NCI-H2196 treated with DMSO at 0.1 percent for 48 hours (cell line): Measurements from ENCODE around the gene ALS2CL.

Experiments
- DNase-seq: peaks from one replicate; lab custom pipeline; 2025; ENCODE audit not compliant: unreplicated experiment; lab: John Stamatoyannopoulos, UW

ALS2CL gene

DNA sequence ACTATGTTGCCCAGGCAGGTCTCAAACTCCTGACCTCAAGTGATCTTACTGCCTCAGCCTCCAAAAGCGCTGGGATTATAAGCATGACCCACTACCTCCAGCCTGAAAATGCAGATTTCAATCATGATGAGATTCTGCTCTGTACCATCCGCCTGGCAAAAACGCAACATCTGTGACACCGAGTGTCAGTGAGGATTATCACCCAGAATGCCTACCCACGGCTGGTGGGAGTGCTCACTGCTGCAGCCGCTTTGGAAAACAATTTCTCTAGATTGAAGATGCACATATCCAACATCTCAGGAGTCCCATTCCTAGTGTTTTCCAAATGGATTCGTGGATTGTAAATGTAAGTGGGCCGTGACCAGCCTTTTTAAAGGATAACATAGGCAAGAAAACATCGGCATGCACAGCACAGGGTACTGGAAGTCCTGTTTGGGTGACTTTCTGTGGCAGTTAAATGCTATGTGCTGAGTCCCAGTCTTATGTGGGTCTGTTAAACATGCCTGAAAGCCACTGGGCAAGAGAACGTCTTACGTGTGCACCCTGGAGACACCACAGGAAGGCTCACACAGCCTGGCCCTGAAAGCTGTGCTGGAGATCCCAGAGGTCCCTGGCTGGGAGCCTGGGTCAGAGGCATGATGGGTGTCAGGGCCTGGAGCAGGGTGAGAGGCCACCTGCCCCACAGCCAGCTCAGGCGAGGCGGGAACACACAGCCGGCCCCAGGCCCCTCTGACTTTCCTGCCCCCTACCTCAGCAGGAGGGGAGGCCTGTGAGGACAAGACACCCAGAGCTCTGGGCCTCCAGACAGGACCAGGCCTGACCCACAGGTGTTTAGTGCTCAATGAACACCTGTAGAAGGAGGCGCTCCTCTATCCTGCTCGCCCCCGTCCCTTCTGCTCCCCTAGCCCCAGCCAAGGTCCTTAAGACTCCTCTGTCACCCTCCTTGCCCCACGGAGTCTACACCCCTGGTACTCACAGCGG is 23.3 kb upstream of the ALS2CL start:
- DNase-seq = no peak

DNA sequence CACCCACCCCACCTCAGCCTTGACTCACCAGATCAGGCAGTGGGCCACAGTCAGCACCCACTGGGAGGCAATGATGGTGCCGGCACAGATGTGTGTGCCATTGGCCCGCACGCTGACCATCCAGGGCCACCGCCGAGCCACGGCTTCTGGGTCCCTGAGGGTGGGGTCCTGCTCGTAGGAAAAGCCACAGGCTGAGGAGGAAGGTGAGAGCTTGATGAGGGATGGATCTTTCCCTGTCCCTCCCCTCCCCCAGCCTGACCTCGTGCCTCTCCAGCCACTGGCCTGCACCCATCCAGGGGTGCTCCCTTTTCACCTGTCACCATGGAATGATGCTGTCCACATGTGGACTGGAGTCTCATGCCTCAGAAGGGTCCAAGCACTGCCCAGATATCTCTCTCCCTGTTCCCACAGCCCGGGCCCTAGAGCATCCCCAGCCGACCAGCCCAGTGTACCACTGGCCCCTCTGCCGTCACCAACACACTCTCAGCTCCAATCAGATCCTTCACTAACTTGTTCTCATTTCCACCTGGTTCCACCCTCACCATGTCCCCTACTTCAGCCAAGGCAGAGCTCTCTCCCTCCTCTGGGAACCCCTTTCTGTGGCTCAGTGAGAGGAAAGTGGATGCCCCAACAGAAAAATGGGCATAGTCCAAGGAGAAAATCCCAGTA is 22.2 kb upstream of the ALS2CL start:
- no peak for DNase-seq

DNA sequence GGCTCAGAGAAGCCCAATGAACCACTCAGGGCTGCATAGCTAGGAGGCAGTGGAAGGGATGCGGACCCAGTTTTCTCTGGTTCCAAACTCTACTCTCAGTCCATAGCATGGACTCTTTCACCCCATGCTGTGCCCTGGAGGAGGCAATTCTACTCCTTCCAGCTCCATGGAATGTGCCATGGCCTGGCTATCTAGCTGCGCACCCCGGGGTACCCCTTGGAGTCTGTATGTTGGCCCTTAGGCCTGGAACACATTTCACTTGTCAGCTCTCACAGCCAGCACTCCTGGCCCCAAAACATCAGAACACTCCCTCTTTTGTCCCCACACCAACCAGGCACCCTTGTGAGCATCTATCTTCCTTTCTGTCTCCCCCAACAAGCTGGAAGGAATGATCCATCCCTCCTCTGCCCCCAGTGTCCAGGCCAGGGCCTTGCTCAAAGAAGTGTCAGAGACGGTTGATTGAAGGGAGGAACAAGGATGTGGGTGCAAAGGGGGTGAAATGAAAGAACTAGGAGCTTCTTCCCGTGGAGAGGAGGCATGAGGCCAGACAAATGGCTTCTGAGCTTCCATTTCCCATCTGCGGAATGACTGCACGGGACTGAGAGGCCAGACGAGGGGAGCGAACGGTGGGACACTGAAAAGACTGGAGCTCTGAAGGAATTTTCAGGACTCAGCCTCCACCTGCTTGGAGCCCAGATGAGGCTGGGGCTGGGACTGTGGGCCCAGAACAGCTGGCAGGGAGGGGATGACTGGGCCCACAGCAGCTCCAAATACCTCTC is 21.4 kb upstream of the ALS2CL start:
- no peak for DNase-seq

DNA sequence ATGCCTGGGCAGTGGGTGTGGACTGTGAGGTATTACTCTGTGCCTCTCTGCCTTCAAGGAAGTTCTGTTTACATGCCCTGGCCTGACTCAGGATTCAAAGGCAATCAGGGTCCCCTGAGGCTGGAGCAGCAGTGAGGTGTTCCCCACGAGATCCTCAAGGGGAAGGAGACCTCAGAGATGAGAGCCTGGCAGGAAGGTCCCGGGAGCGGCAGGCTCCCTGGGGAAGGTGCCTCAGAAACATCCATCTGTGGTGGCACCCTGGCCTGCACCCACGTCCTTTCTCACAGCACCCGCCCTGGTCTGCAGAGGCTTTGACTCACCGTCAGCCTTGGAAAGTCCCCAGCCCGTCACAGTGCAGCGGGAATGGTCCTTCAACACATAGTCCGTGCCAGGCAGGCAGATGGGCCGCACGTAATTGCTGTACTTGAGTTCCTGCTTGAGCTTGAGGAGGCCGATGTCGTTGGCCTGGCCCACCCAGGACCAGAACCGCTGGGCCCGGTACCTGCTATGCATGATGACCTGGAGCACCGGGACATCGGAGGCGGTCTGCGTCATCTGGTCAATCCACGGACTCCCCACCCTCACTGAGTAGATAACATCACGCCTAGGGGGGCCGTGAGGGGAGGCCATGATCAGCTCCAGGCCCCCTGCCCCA is 20.5 kb upstream of the ALS2CL start:
- DNase-seq = no peak

DNA sequence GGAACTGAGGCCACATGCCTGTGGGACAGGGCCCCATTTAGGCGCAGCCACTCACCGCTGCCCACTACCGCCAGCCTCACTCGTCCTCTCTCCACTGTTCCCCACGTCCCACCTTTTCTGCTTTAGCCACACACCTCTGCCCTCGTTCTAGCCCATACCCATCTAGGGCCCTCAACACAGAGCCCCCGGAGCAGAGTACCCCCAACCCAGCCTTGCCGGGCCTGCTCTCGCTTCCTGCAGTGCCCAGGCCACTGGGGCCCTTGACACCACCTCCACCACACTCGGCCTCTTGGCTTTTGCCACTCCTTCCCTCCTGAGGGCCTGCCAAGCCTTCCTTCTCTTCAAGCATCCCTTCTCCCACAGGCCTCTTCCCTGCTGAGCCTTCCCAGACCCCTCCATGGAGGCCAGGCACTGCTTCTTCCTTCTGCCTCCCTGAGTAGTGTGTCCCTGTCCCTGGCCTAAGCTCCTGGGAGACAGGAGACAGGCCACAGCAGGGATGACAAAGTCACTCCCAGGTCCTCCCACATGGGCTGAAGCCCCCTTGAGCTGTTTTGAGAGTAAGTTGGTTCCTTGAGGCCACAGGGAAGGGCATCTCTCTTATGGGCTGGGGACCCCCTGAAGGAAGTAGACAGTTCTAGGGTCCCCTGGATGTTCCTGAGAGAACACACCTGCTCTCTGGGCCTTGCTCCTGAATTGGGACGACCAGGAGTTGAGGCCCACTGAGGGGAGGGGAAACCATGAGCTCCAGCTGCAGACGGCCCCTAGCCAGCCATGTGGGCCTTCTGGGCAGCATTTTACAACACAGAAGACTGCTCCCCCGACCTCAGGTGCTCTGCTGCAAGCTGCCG is 19.8 kb upstream of the ALS2CL start:
- no peak for DNase-seq

DNA sequence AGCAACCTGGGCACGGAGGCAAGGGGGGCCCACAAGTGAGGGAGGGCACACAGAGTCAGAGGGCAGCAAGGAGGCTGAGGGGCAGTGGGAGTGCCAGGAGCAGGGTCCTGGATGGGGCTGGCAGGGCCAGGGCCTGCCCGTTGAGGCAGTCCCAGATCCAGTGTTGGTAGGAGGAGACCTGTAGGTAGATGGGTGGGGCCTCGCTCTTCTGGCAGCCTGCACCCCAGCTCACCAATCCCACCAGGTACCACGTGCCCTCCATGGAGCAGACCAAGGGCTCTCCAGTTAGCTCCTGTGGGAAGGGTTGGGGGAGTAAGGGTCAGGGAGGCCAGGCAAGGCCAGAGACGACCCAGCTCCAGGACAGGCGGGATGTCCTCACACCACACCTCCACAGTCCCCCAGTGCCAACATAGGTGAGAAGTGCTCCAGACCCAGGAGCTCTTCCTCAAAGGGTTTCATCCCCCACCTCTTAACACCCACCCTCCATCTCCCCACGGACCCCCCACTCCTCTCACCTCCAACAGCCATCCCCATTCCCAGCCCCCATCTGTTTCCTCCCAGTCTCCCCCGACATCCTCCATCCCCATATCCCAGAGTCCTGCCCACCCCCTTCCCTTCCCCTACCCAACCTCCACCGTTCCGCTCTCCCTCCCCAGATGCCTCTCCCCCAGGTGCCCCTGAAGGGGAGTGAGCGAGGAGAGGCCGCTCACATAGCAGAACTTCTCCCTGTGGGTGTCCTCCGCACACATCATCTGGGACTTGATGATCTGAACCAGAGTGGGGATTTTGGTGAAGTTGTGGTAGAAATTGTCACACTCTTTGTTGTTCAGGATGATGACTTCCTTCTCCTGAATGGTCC is 18.9 kb upstream of the ALS2CL start:
- DNase-seq = no peak

DNA sequence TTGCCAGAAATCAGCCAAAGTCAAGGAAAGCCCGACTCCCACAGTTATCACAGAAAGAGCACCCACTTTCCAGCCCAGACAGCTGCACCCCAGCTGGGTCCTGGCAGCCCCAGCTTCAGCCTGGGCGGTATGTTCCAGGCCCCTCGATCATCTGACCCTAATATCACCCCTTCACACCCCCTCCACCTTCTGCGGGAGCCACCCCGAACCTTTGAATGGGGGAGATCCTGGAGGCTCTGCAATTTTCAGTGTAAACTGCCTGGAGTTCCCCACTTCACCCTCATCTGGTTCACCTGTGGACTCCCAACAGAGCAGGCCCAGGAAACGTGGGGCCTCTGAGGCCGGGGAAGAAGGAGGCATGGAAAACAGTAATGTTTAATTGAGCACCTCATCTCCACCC is 18.3 kb upstream of the ALS2CL start:
- DNase-seq = no peak

DNA sequence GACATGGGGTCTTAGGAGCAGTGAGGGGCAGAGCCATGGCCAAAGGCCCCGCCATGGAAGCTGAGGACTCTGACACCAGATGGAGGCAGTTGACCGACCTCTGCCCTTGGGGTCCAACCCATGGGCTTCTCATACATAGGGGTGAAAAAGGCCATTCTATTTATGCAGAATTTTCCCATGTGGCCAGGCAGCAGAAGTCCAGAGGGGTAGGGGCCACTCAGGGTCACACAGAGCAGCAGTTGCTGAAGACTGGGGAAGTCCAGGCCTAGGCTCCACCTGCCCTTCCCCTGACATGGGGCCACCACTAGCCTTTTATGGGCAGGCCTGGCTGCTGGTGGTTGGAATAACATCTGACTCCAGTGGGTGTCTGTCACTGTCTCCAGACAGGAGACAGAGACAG is 17.8 kb upstream of the ALS2CL start:
- DNase-seq = no peak

DNA sequence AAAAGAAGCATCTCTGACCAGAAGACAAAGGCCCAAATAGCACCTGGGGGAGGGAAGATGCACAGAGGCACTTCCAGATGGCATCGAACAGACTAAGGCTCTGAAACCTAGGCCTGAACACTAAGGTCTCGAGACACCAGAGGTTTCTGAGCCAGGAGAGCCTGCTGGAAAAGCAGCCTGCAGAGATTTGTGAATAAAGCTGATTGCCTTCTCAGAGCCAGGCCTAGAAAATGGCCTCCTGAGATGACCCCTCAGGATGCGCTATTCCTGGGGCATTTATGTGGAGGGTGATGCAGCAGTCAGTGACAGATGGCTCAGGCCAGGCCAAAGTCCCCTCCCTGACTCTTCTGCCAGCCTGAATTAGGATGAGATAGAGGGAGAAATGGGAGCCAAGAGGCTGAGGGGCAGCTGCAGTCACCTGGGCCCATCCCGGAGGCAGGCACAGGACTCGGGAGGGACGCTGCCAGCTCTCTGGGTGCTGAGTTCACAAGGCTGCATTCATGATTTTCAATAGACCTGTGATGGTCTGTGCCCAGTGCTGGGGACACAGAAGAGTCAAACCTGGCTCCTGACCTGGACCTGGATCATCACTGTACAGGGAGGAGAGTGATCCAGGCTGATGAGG is 17.3 kb upstream of the ALS2CL start:
- DNase-seq = no peak

DNA sequence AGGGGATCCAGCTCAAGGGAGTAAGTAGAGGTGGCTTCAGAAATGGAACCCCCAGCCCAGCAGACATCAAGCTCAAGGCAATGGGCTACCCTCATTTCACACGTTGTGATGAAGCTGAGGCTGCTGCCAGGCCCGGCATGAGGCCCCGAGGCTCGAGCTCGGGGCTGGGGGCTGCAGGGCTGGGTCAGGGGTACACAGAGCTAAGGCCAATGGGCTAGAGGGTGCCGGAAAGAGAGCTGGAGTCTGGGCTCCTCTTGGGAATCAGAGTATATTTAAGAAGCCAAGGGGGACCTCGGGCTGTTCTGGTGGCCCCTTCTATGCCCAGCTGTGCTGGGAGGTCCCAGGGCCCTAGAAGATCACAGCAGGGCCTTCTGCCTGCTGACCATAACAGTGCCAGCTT is 16.8 kb upstream of the ALS2CL start:
- no peak for DNase-seq

DNA sequence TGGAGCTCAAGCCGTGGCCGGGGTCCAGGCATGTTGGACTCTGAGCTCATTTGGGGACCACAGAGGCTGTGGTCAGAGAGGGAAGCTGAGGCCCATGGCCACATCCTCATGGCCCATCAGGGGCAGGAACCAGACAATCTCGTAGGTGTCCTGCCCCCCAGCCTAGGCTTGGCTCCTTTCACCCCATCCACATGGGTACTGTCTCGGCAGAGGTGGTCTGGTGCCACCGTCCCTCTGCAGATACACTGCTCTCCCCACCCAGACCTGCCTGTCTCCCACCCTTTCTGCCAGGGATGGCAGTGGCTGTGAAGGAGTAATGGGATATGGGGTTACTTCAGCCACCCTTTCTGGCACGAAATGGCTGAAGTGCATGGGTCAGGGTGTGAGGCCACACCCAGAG is 16.2 kb upstream of the ALS2CL start:
- DNase-seq = no peak

DNA sequence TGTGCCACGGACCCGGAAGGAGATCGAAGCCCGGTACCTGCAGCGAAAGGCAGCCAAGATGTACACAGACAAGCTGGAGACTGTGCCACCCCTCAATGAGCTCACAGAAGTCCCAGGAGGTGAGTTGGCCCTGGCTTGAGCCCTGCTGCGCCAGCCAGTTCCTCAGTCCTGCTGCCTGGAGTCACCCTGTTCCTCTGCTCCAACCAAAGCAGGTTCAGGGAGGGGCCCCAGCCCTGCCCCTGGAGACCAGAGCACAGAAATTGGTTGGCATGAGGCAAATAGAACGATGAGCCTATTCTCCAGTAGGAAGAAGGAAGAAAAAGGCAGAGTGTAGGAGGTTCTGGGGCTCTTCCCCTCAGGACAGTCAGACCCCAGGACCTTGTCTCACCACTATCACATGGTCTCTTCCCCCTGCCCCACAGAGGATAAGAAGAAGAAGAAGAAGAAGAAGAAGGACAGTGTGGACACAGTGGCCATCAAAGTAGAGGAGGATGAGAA is 15.7 kb upstream of the ALS2CL start:
- no peak for DNase-seq

DNA sequence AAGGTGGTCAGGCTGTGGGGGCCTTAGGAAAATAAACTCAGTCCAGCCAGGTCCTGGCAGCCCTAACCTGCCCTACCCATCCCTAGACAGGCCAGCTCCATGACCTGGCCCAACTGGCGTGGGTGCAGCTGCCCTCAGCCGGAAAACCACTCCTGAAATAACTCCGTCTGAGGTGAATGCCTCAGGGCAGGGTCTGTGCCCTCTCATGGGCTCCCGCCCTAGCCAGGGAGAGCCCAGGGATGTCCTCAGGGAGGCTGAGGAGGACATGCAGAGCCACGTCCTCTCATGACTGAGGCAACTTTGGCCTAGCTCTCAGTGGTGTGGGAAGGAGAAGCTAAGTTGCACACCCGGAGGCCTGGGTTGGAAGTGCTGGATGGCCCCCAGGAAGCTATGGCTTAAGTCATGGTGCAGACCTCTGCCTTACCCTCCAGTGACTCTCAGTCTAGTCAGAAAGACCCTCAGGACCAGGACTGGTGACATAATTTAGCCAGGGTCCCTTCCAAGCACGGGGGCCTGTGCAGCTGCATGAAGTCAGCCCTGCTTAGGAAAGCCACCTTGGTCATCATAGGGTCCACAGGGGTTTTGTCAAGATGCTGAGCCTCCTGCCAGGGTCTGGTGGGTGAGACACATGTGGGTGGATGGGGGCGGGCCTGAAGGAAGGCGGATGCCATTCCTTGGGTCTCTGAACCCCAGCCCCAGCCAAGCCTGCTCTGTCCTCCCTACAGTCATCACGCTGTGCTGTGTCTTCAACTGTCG is 15.1 kb upstream of the ALS2CL start:
- DNase-seq = no peak

DNA sequence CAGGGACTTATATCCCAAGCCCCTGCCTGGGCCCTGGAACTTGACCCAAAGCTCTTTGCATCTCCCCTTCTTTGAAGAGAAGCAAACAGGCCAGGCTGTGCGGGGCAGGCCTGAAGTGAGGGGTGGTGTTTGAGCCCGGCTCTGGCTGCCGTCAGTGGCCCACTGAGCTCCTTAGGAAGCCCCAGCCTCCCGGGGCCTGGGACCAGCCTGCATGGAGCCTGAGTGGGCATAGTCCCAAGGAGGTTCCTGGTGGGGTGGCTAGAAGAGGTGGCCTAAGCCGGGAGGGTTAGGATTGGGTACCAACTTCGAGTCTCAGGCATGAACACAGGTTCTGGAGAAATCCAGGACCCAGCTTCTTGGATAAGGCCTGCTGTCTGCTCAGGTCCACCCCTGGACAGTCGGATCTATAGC is 14.1 kb upstream of the ALS2CL start:
- no peak for DNase-seq

DNA sequence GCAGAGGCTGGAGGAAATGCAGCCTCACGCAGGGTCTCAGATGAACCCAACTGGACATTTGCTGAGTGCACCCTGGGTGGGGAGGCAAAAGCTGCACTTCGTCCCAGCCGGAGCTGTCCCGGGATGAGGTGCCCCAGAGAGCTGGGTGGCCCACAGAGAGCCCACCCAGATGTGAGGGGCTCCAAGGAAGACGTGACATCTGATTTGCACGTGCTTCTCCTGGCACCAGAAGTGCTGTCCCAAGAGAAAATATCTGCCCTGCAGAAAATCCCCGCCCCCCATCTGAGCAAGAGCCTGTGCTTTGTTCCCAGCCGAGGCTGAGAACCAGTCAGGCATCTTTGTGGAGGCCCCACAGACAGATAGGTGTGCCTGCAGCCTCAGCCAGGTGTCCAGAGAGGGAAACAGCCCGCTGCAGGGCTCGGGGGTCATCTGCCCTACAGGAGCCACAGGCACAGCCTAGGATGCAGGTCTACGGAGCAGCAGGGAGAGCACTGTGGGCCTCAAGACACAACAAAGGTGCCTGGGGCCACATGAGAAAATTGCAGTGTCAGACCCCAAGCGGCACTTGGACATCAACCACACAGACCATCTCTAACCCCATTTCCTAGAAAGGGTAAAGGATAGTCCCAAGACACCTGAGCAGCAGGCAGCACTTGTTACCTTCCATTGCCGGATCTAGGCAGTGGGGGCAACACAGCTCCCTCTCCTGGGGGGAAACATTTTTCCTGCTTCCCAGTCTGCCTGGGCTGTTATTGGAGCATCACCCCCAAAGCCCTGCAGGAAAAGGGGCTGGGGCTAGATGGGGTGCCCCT is 13.5 kb upstream of the ALS2CL start:
- no peak for DNase-seq

DNA sequence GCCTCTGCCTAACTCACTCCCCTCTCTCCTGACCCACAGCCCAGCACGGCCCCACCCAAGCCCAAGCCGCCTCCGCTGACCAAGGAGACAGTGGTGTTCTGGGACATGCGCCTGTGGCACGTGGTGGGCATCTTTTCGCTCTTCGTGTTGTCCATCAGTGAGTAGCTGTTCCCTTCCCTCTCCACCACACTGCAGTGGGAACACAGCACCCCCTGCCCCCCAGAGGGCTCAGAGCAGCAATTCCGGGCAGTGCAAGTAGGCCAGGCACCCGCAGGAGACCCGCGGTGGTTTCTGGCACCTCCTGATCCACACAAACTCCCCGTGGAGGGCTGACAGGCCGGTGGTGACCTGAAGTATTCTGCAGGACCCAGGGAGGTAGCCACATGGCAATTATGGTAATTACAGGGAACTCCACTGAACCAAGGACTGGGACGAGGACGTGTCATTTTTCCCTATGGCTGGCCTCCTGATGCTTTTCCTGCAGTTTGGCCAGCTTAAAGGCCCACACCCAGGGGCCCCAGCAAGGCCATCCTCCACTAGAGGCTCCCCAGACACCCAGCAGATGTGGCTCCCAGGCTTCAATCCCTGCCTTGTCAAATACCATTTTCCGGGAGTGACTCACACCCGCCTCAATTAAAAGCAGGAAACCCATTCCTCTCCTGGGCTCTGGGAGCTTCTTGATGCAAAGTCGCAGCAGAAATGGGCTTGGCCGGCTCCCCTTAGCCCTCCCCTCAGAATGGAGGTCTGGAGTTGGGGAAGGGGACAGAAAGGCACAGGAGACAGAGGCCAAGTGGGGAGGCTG is 12.5 kb upstream of the ALS2CL start:
- DNase-seq = no peak
